ENCODE data around the gene TMEM192. TPM values are rescaled to one million over a fixed set of nuclear protein-coding genes. Genes with fewer than 3 reads are reported as not detected.

The TMEM192 gene
- total RNA-seq, 2 experiments from 2014 or later = 4.6 to 4.7 TPM

DNA sequence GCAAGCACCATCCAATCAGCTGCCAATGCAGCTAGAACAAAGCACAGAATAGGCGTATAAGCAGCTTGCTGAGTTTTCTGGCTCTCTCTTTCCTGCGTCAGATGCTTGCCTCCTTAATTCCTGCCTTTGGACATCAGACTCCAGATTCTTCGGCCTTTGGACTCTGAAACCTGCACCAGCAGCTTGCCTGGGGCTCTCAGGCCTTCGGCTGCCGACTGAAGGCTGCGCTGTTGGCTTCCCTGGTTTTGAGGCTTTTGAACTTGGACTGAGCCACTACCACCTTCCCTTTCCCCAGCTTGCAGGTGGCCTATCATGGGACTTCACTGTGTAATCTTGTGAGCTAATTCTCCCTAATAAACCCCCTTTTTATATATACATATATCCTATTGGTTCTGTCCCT lies 6.1 kb downstream of the TMEM192 start:
- Histone ChIP-seq H3K4me1 (ENCODE audit: insufficient read depth, low read length) (no peaks in the 10 kb centered on the region), H3K9me3 (ENCODE audit: control insufficient read depth in 1 of 2, insufficient read depth in 1 of 2, low read length in 2 of 2) (no peaks in the 10 kb centered on the region), H3K36me3 (ENCODE audit: insufficient read depth, low read length) (peaks cover 11% of the 10 kb centered on the region), H3K4me3 (ENCODE audit: low read length) (no peak overlapping the region), H3K27me3 (ENCODE audit: control insufficient read depth in 1 of 2, insufficient read depth in 2 of 2, low read length in 2 of 2) (no peaks in the 10 kb centered on the region), H3K27ac (ENCODE audit: low read depth in 1 of 2, low read length in 2 of 2) (no peak overlapping the region)
- no peaks in the 10 kb centered on the region for H3K27me3 Mint-ChIP-seq
- intact Hi-C loops (cut with DNase I, micrococcal nuclease) = loop anchor here in 1 of 2 experiments (10.0 kb wide), 1 partner anchor 1942 kb away; the partner anchor contains the start of gene NAF1
- no peaks in the 10 kb centered on the region for H3K9me3 Mint-ChIP-seq
- no peak for DNase-seq
- no peak overlapping the region for H3K4me3 Mint-ChIP-seq
- ChIA-PET POLR2A (no interaction called here), CTCF (interaction anchor here (1.1 kb wide), 1 partner anchor 10 kb away, joined by 3 read pairs; no protein-coding TSS in a partner anchor)
- H3K27ac Mint-ChIP-seq = no peak overlapping the region
- ATAC-seq (ENCODE audit: poor library complexity) = no peak
- peaks cover 14% of the 10 kb centered on the region for H3K36me3 Mint-ChIP-seq (ENCODE audit: low read depth)
- peaks cover 11% of the 10 kb centered on the region for H3K4me1 Mint-ChIP-seq (ENCODE audit: low read depth)
- TF ChIP-seq, protein P1, sequence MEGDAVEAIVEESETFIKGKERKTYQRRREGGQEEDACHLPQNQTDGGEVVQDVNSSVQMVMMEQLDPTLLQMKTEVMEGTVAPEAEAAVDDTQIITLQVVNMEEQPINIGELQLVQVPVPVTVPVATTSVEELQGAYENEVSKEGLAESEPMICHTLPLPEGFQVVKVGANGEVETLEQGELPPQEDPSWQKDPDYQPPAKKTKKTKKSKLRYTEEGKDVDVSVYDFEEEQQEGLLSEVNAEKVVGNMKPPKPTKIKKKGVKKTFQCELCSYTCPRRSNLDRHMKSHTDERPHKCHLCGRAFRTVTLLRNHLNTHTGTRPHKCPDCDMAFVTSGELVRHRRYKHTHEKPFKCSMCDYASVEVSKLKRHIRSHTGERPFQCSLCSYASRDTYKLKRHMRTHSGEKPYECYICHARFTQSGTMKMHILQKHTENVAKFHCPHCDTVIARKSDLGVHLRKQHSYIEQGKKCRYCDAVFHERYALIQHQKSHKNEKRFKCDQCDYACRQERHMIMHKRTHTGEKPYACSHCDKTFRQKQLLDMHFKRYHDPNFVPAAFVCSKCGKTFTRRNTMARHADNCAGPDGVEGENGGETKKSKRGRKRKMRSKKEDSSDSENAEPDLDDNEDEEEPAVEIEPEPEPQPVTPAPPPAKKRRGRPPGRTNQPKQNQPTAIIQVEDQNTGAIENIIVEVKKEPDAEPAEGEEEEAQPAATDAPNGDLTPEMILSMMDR (IDR thresholded peaks at IDR 0.05) = no peak

DNA sequence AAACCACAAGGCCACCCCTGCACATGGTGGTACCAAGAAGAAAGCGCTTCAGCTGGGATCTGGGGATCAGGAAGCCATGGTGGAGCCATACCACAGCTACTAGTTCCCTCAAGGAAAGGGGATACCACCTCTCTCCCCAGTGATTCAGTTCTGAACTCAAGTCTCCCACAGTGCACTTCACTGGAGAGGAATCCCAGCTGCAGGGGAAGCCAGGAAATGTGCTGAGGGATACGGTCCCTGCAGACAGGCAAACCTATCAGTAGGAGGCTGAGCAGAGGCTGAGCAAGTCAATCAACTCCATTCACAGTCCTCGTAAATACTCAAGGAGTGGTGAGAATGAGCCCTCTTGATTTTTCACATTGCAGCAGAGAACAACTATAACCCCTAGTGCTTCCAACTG lies 11.0 kb downstream of the TMEM192 start:
- POLR2A ChIA-PET = no interaction called here
- ATAC-seq (ENCODE audit: poor library complexity) = no peak

DNA sequence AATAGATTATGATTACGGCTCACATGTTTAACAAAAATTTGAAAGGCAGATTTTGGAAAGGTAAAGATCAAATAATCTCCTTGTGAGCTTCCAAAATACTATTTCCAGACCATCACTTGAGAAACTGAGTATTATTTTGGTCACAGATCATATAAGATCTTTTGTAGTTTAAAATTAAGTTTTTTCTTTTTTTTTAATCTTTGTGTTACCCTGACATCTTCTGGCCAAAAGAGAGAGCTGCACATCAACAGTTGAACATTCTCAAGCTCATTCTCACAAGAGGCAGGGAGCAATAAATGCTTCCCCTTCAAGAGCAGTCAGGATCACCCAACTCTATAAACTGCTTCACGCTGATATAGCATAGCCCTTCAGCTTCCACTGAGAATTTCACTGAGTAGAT lies 15.9 kb downstream of the TMEM192 start:
- H3K4me3 Mint-ChIP-seq = no peak overlapping the region
- CTCF ChIA-PET = interaction anchor here (0.7 to 1.0 kb wide), 3 partner anchors 9 to 15 kb away, joined by 3 read pairs; no protein-coding TSS in a partner anchor
- intact Hi-C loops (cut with DNase I, micrococcal nuclease) = loop anchor here in 1 of 2 experiments (5.0 to 10.0 kb wide), 2 partner anchors 319 to 1542 kb away; no protein-coding TSS in a partner anchor
- ATAC-seq (ENCODE audit: poor library complexity) = no peak
- POLR2A ChIA-PET = no interaction called here
- H3K4me1 Mint-ChIP-seq (ENCODE audit: low read depth) = no peaks in the 10 kb centered on the region
- no peaks in the 10 kb centered on the region for H3K9me3 ChIP-seq (ENCODE audit: control insufficient read depth in 1 of 2, insufficient read depth in 1 of 2, low read length in 2 of 2)
- peaks cover 26% of the 10 kb centered on the region for H3K36me3 ChIP-seq (ENCODE audit: insufficient read depth, low read length)
- TF ChIP-seq, protein P1 (IDR thresholded peaks at IDR 0.05) = peak; percentile 44
- no peaks in the 10 kb centered on the region for H3K27me3 Mint-ChIP-seq
- no peak overlapping the region for H3K4me3 ChIP-seq (ENCODE audit: low read length)
- H3K4me1 ChIP-seq (ENCODE audit: insufficient read depth, low read length) = no peaks in the 10 kb centered on the region
- H3K36me3 Mint-ChIP-seq (ENCODE audit: low read depth) = peaks cover 54% of the 10 kb centered on the region
- H3K27me3 ChIP-seq (ENCODE audit: control insufficient read depth in 1 of 2, insufficient read depth in 2 of 2, low read length in 2 of 2) = no peaks in the 10 kb centered on the region
- no peak overlapping the region for H3K27ac Mint-ChIP-seq
- H3K27ac ChIP-seq (ENCODE audit: low read depth in 1 of 2, low read length in 2 of 2) = no peak overlapping the region
- peak in 2 of 14 experiments; percentile 16 to 17 for DNase-seq
- H3K9me3 Mint-ChIP-seq = no peaks in the 10 kb centered on the region

More for the DNA sequence above, 11.0 kb downstream of the TMEM192 start:
- H3K36me3 ChIP-seq (ENCODE audit: insufficient read depth, low read length) = peaks cover 19% of the 10 kb centered on the region
- no peak overlapping the region for H3K4me3 Mint-ChIP-seq
- H3K9me3 ChIP-seq (ENCODE audit: control insufficient read depth in 1 of 2, insufficient read depth in 1 of 2, low read length in 2 of 2) = no peaks in the 10 kb centered on the region
- H3K27me3 Mint-ChIP-seq = no peaks in the 10 kb centered on the region
- TF ChIP-seq, protein P1 (IDR thresholded peaks at IDR 0.05) = no peak
- CTCF ChIA-PET = no interaction called here
- no peak for DNase-seq
- H3K27ac Mint-ChIP-seq = no peak overlapping the region
- intact Hi-C loops (cut with DNase I, micrococcal nuclease) = loop anchor here in 1 of 2 experiments (10.0 kb wide), 1 partner anchor 1937 kb away; the partner anchor contains the start of gene NAF1
- H3K4me3 ChIP-seq (ENCODE audit: low read length) = no peak overlapping the region
- H3K4me1 Mint-ChIP-seq (ENCODE audit: low read depth) = no peaks in the 10 kb centered on the region
- peaks cover 40% of the 10 kb centered on the region for H3K36me3 Mint-ChIP-seq (ENCODE audit: low read depth)
- H3K4me1 ChIP-seq (ENCODE audit: insufficient read depth, low read length) = no peaks in the 10 kb centered on the region
- H3K27ac ChIP-seq (ENCODE audit: low read depth in 1 of 2, low read length in 2 of 2) = no peak overlapping the region
- no peaks in the 10 kb centered on the region for H3K27me3 ChIP-seq (ENCODE audit: control insufficient read depth in 1 of 2, insufficient read depth in 2 of 2, low read length in 2 of 2)
- no peaks in the 10 kb centered on the region for H3K9me3 Mint-ChIP-seq

Measured in CD4-positive, alpha-beta T cell (primary cell).